GM21360 (cell line): Measurements from ENCODE around the gene LRFN3.
"Not testable (repeated sequence)": the region's sequence is repeated elsewhere in the genome, so short reads cannot be mapped to it uniquely, and the experiment has no call there.

Experiments
- ATAC-seq: cut with Tn5 transposase; IDR thresholded peaks from one replicate; pipeline ENCODE4 v1.9.1; 2021; ENCODE audit warnings: mild to moderate bottlenecking, moderate library complexity; ENCODE audit not compliant: unreplicated experiment

The LRFN3 gene

GRCh38 chr19:35937345-35938281 lies 1.4 kb downstream of the LRFN3 start:
- ATAC-seq = no peak

- no peak for ATAC-seq
Observed at GRCh38 chr19:35938282-35939224, 2.4 kb downstream of the LRFN3 start.

GRCh38 chr19:35939307-35940077 lies 3.3 kb downstream of the LRFN3 start:
- ATAC-seq = no peak

GRCh38 chr19:35940078-35940775 lies 4.1 kb downstream of the LRFN3 start:
- ATAC-seq = no peak

- no peak for ATAC-seq
Observed at GRCh38 chr19:35940839-35941238, 4.7 kb downstream of the LRFN3 start.

- ATAC-seq = no peak
Observed at GRCh38 chr19:35942235-35942634, 6.1 kb downstream of the LRFN3 start.

- no peak for ATAC-seq
Observed at GRCh38 chr19:35943321-35944301, 7.4 kb downstream of the LRFN3 start.

GRCh38 chr19:35944556-35944955 lies 8.4 kb downstream of the LRFN3 start:
- no peak for ATAC-seq

GRCh38 chr19:35945121-35945790 lies 9.1 kb downstream of the LRFN3 start:
- ATAC-seq = no peak

- ATAC-seq = no peak
Observed at GRCh38 chr19:35946203-35946602, 10.0 kb downstream of the LRFN3 start.

- no peak for ATAC-seq
Observed at GRCh38 chr19:35949131-35949530, 13.0 kb downstream of the LRFN3 start.

- ATAC-seq = no peak
Observed at GRCh38 chr19:35955881-35956634, 19.9 kb downstream of the LRFN3 start.

GRCh38 chr19:35957411-35957810 lies 21.2 kb downstream of the LRFN3 start:
- not testable (repeated sequence) for ATAC-seq

- no peak for ATAC-seq
Observed at GRCh38 chr19:35958660-35959039, 22.5 kb downstream of the LRFN3 start.

GRCh38 chr19:35959040-35959967 lies 23.1 kb downstream of the LRFN3 start:
- no peak for ATAC-seq

- no peak for ATAC-seq
Observed at GRCh38 chr19:35959968-35960320, 23.8 kb downstream of the LRFN3 start.
